ENCODE measurements around the gene SH2D3A.
"Not testable (repeated sequence)": the region's sequence is repeated elsewhere in the genome, so short reads cannot be mapped to it uniquely, and the experiment has no call there.

SH2D3A gene

DNA sequence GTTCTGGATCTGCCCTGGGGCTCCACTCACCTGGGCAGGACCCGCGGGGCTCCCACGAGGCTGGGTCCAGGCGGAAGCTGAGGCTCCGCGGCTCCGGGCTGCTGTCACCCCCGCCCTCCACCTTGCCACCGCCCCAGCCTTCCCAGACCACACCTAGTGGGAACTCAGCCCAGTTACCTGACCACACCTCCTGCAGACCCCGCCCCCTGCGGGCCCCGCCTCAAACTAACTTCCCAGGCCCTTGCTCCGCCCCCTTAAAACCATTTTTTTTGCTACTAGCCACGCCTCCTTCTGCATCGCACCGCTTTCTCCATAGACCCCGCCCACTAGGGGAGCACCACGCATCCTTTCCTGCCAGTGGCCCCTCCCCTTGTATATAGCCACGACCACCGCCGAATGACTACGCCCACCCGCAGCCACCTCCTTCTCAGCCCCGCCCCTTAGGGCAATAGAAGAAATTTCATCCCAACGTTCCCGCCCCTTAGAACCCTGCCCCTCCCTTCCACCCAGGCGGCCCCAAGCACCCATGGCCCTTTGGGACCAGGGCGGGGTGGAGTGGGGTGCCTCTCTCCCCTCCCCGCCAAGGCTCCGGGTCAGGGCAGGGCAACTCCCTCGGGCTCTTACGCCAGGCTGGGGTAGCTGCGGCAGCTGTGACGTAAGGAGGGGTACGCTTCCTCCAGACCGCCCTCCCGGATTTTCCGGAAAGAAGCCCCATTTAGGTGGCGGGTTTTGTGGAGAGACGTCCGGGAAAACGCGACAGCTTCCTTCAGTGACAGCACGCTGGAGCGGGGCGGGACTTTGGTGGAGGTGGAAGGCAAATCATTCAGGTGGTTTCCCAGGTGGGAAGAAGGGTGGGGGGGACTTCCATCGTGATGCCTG is at the start of gene SH2D3A:
TSS of gene SH2D3A (minus strand) at position 79 of the 879 bp plus-strand sequence. CDS start 3,687 bp downstream, outside the sequence.
- Histone ChIP-seq H3K27ac (peak within 1 kb of the TSS; percentile 37 to 89 (median 73)), H3K4me3 (peak within 1 kb of the TSS; percentile 37 to 54 (median 39))

DNA sequence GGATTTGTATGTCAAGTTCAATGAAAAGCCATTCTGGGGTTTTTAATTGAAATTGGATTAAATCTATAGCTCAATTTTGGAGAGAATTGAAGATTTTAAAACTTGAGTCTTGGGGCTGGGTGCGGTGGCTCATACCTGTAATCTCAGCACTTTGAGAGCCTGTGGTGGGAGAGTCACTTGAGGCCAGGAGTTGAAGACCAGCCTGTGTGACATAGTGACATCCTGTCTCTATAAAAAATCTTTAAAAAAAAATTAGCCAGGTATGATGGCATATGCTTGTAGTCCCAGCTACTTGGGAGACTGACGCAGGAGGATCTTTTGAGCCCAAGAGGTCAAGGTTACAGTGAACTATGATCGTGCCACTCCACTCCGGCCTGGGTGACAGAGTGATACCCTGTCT is 46.4 kb upstream of the SH2D3A start:
- peak overlapping the region in 2 of 21 experiments; percentile 16 to 32 for H3K27ac ChIP-seq
- no peak overlapping the region for H3K4me3 ChIP-seq

DNA sequence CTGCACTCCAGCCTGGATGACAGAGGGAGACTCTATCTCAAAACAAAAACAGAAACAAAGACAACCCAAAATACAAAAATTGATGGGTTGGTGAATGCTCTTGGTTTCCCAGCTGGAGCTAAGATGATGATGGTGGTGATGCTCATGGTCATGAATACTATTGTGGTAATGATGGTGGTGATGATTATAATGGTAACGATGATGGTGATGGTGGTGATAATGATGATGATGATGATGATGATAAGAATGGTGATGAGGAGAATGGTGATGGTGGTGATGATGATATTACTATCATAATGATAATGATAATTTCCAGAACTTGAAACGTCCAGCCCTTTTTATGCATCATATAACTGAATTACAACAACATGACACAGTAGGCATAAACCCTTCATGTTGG is 45.4 kb upstream of the SH2D3A start:
- H3K4me3 ChIP-seq = no peak overlapping the region
- no peak overlapping the region for H3K27ac ChIP-seq

DNA sequence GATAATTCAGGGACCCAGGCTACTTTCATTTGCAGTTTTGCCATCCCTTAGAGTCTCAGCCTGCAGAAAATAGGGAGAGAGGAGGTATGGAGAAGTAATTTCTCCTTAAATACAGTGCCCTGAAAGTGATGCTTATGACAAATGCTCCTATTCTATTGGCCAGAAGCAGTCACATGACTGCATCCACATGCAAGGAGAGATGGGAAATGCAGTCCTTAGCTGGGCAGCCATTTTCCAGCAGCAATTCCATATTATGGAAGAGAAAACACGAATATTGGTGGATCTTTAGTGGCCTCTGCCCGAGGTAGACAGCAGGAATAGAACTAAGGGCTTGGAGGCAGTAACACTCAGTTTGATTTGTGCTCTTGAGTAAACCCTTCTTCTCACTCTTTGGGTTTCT is 44.7 kb upstream of the SH2D3A start:
- H3K27ac ChIP-seq = no peak overlapping the region
- no peak overlapping the region for H3K4me3 ChIP-seq

DNA sequence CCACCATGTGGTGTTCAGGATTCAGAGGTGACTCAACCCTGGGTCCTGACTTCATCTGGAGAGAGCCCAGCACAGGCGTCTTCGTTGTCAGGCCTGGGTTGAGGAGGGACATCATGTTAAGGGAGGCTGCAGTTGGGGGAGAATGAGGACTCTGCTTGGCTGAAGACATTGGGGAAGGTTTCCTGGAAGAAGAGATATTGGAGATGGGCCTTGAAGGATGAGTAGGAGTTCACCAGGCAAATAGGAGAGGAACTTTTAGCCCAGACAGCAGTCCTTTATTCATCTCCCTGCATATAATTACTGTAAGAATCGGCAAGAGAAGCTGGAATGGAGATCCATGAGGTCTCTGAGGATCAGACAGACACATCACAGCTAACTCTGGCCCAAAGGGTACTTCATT is 44.1 kb upstream of the SH2D3A start:
- Histone ChIP-seq H3K27ac (no peak overlapping the region), H3K4me3 (no peak overlapping the region)

DNA sequence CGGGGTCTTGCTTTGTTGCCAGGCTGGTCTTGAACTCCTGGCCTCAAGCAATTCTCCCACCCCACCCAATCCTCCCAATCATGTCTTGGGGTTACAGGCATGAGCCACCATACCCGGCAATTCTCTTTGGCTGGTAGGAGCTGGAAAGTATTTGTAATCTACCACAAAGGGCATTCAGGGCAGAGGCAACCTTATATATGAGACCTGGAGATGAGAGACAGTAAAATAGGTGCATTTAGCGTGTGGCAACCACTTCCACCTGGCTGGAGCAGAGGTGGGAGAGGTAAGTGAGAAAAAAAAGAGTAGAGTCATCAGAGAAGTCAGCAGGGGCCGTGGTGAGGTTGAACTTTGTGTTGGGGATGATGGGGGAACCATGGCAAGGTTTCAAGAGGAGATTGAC is 42.0 kb upstream of the SH2D3A start:
- Histone ChIP-seq H3K4me3 (no peak overlapping the region), H3K27ac (no peak overlapping the region)

DNA sequence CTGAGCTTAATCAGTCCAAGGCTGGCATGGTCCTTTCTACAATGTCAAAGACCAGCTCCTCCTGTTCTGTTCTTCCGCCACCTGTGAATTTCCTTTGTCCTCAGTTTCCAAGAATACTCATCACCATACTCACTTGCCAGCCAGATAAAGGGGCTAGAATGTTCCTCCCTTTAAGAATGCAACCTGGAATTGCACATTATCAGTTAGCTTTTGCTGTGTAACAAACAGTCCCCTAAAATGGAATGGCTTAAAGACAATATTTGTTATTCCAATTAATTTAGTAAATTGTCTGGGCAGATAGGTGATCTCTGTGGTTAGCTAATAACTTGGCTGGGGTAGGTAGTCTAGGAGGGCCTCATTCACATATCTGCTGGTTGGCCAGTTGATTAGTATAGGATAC is 41.3 kb upstream of the SH2D3A start:
- no peak overlapping the region for H3K4me3 ChIP-seq
- H3K27ac ChIP-seq = no peak overlapping the region

DNA sequence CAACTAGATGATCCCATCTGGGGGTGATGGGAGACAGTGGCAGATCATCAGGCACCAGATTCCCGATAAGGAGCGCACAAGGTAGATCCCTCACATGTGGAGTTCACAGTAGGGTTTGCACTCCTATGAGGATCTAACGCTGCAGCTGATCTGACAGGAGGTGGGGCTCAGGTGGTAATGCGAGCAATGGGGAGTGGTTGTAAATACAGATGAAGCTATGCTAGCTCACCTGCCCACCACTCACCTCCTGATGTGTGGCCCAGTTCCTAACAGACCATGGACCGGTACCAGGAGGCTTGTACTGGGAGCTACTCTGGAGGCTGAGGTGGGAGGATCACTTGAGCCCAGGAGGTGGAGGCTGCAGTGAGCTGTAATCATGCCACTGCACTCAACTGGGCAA is 40.1 kb upstream of the SH2D3A start:
- Histone ChIP-seq H3K4me3 (no peak overlapping the region), H3K27ac (no peak overlapping the region)

DNA sequence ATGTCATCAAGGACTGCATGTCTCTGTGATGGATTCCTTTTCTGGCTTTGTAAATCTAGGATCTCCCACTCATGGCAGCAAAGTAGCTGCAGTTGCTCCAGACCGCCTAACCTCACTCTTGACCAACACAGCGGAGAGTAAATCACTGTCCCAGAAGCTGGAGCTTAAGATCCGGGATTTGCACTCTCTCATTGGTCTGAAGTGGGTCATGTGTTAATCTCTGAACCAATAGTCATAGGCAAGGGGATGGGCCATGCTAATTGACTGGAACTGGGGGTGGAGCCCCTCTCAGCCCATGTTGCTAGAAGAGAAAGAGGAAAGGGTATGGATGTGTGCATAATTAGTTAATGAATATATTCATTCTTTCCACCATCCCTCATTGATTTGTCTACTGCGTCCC is 39.3 kb upstream of the SH2D3A start:
- peak overlapping the region in 1 of 21 experiments; percentile 22 for H3K27ac ChIP-seq
- no peak overlapping the region for H3K4me3 ChIP-seq

DNA sequence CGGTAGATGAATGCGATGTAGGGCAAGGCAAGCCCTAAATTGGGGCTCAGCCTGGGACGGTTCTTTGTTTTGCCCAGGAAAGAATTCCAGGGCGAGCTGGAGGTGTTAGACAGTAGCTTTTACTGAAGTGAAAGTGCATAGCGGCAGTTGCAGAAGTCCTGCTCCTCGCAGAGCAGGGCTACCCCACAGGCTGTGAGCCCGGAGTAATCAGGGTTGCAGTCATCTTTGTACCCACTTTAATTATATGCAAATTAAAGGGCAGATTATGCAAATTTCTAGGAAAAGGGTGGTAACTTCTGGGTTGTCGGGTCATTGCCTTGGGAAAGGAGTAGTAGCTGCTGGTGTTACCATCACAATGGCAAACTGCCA is 35.8 kb upstream of the SH2D3A start:
- Histone ChIP-seq H3K4me3 (no peak overlapping the region), H3K27ac (peak overlapping the region in 12 of 21 experiments; percentile 28 to 93 (median 79))

DNA sequence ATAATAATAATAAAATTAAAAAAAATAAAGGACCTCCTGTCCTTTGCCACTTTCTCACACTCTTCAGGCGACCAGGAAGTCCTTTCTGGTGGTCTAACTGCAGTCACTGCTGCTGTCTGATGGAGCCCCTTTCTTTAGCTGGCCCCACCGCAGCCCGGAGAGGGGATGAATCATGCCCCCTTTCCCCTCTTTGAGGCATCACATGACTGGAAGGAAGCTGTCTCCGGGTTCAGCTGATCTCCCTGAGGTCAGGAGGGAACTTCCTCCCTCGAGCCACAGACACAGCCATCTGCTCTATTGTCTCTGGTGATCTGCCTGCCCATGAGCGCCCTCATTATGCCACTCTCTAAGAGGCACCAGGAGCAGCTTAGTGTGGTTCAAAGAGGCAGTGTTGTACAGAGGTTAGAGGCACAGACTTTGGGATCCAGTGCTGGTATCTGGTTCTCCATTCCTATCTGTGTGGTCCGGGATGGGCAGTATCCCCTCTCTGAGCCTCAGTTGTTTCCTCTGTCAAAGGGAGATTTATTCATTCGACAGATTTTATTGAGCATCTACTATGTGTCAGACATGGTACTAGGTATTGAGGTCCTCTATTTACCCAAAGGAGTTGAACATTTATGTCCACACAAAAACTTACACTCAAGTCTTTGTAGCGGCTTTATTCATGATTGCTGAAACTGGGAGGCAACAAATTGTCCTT is 35.3 kb upstream of the SH2D3A start:
- peak overlapping the region in 2 of 7 experiments; percentile 5 to 20 for H3K4me3 ChIP-seq
- H3K27ac ChIP-seq = peak overlapping the region in 15 of 21 experiments; percentile 28 to 93 (median 79)

DNA sequence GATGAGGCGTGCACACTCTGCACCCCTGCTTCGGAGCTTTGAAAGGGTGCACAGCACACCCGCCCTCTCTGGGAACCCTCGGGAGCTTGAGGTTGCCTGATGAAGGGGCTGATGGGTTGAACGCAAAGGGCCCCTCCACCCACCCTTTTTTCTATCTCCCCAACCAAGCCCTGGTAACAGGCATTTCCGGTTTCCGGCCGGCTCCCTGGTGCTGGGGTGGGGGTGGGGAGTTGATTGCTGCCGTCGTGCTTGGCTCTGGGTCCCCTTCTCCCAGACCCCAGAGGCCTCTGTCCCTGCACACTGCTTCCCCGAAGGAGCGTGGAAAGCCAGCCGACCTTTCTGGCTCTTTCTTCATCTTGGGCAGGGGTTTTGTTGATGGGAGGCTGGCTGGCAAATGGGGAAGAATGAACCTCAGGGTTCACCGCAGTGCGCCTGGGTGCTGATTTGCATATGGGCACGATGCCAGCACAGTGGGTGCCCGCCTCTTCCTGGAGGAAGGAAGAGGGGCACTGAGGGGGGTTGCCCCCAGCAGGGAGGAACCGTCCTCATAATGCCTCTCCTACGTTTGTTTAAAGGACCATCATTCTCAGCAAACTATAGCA is 34.4 kb upstream of the SH2D3A start:
- peak overlapping the region; percentile 1 to 34 (median 20) for H3K4me3 ChIP-seq

DNA sequence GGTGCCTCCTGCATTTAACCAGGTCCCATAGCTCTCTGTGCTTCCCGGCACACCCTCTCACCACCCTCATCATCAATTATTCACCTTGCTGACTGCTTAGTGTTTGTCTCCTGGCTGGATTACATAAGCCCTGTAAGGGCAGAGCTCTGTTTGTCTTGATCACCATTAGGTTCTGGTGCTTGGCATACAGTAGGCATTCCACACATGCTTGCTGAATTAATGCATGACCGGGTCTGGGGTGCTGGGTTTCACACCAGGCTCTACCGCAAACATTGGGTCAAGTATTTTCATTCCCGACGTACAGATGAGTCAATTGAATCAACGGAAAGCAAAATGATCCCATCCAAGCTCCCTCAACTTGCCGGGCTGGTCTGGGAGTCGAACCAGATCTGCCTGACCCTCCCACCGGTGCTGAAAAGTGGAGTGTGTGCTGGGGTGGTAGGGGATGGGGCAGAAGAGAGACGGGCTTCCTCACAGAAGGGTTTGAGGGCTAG is 33.8 kb upstream of the SH2D3A start:
- peak overlapping the region in 18 of 21 experiments; percentile 4 to 93 (median 78) for H3K27ac ChIP-seq
- peak overlapping the region; percentile 1 to 34 (median 20) for H3K4me3 ChIP-seq

More for the DNA sequence above, 34.4 kb upstream of the SH2D3A start:
- peak overlapping the region in 18 of 21 experiments; percentile 4 to 93 (median 78) for H3K27ac ChIP-seq

DNA sequence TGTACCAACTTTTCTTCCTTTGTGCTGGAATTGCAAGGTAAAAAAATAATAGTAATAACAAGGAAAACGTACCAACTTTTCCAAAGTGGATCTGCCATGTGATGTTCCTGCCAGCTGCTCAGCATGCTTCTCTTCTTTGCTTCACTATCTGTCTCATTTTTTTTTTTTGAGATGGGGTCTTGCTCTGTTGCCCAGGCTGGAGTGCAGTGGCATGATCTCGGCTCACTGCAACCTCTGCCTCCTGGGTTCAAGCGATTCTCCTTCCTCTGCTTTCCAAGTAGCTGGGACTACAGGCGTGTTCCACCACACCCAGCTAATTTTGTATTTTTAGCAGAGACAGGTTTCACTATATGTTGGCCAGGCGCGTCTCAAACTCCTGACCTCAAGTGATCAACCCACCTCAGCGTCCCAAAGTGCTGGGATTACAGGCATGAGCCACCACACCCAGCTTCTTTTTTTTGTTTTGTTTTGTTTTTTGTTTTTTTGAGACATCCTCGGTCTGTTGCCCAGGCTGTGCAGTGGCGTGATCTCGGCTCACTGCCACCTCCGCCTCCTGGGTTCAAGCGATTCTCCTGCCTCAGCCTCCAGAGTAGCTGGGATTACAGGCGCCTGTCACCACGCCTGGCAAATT is 33.0 kb upstream of the SH2D3A start:
- not testable (repeated sequence) for H3K4me3 ChIP-seq
- H3K27ac ChIP-seq = peak overlapping the region in 15 of 21 experiments; percentile 25 to 93 (median 79)

DNA sequence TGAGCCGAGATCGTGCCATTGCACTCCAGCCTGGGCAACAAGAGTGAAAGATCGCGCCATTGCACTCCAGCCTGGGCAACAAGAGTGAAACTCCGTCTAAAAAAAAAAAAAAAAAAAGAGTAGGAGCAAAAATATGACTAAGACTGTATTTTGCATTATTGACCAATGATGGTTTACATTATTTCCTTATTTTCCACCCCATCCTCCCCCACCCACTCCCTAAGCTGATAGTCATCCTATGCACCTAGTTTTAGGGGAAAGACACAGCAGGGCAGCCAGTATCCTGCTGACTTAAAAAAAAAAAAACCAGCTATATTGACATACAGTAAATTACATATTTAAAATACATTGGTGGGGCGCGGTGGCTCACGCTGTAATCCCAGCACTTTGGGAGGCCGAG is 30.4 kb upstream of the SH2D3A start:
- peak overlapping the region in 1 of 21 experiments; percentile 5 for H3K27ac ChIP-seq
- H3K4me3 ChIP-seq = no peak overlapping the region

DNA sequence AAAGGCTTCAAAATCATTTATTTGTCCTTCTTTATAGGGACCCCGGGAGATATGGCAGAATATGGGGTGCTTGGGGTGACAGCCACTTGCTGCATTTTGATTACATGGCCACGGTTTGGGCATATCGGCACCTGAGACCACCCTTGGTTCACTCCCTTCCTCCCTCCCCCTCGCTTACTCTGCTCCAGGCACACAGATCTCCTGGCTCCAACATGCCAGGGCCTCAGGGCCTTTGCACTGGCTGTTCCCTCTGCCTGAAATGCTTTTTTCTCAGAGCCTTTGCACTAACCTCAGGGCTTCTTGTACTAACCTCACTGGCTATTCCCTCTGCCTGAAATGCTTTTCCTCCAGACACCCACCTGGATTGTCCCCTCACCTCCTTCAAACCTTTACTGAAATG is 29.0 kb upstream of the SH2D3A start:
- Histone ChIP-seq H3K27ac (no peak overlapping the region), H3K4me3 (no peak overlapping the region)

DNA sequence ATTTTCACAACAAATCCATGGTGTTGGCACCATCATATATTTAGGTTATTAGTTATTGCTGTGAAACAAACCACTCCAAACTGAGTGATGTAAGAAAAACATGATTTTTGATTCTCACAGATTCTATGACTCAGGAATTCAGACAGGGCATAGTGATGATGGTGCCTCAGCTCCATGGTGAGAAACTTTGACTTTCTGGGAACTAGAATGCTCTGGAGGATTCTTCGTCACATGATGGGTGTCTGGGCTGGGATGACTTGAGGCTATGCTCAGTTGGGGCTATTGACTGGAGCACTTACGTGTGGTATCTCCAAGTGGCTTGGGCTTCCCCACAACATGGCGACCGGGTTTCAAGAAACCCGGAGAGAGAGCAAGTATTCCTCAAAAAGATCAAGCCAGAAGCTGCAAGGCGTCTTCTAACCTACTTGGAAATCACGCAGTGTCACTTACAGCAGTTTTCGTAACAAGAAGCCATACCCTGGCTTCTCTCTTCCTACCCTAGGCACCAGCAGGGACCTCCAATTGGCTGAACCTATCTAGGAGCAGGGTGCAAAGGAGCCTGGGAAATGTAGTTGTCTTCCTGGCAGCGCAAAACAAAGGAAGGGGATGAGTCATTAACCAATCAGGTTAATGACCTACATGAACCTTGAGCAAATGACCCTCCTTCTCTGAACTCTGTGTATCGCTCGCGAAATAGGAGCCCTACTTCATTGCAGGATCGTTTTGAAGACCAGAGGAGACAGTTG is 27.6 kb upstream of the SH2D3A start:
- Histone ChIP-seq H3K27ac (no peak overlapping the region), H3K4me3 (no peak overlapping the region)

DNA sequence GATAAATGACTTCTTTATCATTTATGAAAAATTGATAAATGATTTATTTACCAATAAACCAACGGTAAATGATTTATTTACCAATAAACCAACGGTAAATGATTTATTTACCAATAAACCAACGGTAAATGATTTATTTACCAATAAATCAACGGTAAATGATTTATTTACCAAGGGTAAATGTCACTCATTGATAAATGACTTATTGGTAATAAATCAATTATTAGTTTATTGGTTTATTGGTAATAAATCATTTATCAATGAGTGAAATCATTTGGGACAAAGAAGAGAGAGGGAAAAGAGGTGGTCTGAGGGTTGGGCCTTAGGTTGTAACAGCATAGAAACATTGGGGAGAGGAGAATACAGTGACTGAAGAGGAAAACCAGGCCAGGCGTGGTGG is 26.7 kb upstream of the SH2D3A start:
- no peak overlapping the region for H3K27ac ChIP-seq

DNA sequence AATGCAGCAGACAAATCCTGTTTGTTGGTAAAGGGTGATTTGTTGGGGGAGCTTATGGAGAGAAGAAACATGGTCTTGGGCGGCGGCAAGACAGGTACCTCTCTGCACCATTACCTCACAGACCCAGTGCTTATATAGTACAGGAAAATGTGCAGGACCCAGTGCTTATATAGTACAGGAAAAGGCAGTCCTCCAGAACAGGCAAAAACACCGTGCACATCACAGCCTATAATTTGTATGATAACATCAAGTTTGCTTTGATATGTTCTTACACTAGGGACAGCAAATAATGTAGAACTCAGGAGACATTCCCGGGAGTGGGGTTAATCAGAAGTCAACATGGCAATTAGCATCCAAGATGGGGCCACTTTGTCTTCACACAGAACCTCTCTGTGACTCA is 26.2 kb upstream of the SH2D3A start:
- no peak overlapping the region for H3K4me3 ChIP-seq

More for the DNA sequence above, 26.7 kb upstream of the SH2D3A start:
- no peak overlapping the region for H3K4me3 ChIP-seq

More for the DNA sequence above, 26.2 kb upstream of the SH2D3A start:
- no peak overlapping the region for H3K27ac ChIP-seq

All from skin epidermis (tissue), 12 donors.